GM10248 (cell line): ENCODE data around the gene NEU2.

Experiments used
- CTCF ChIA-PET: fragments of 300-600 bp; sonication (Branson Sonifier 250); formaldehyde crosslinking; extraction: SDS; loops from one replicate; lab custom pipeline; 2021; ENCODE audit warnings: antibody characterized with exemption; lab: Yijun Ruan, JAX
- POLR2A ChIA-PET: fragments of 350-650 bp; sonication (Branson Sonifier 250); formaldehyde crosslinking; extraction: SDS; loops from one replicate; lab custom pipeline; 2020; ENCODE audit warnings: antibody characterized with exemption; lab: Yijun Ruan, JAX
- DNase-seq: peaks from one replicate; pipeline ENCODE4 v3.0.0; 2012; ENCODE audit errors: extremely low spot score
- CTCF ChIP-seq: IDR thresholded peaks from 2 replicates; pipeline ENCODE4 v1.5.1; 2012; ENCODE audit warnings: mild to moderate bottlenecking, low read depth; ENCODE audit errors: extremely low read depth, missing control alignments, control extremely low read depth

The NEU2 gene

GRCh38 chr2:233007739-233008138 is 24.7 kb upstream of the NEU2 start:
- DNase-seq, result no peak
- ChIA-PET CTCF (interaction anchor here (1.4 to 2.0 kb wide), 2 partner anchors 14 to 21 kb away, joined by 4 to 9 read pairs; no protein-coding TSS in a partner anchor), POLR2A (no interaction called here)
- TF ChIP-seq CTCF, result no peak

- CTCF ChIA-PET, result no interaction called here
- DNase-seq, result no peak
- POLR2A ChIA-PET, result no interaction called here
- no peak for TF ChIP-seq CTCF
Measured at GRCh38 chr2:233009661-233010060, 22.8 kb upstream of the NEU2 start.

- POLR2A ChIA-PET, result interaction anchor here (0.6 kb wide), 1 partner anchor 1029 kb away, joined by 3 read pairs; no protein-coding TSS in a partner anchor
- DNase-seq, result no peak
- TF ChIP-seq CTCF, result no peak
- CTCF ChIA-PET, result interaction anchor here (1.0 to 2.1 kb wide), 2 partner anchors 18 to 44 kb away, joined by 3 to 8 read pairs; no protein-coding TSS in a partner anchor
Measured at GRCh38 chr2:233010569-233011267, 21.8 kb upstream of the NEU2 start.

- ChIA-PET POLR2A (no interaction called here), CTCF (interaction anchor here (0.7 to 2.1 kb wide), 3 partner anchors 18 to 50 kb away, joined by 3 to 8 read pairs (median 3); no protein-coding TSS in a partner anchor)
- no peak for TF ChIP-seq CTCF
- DNase-seq, result no peak
Measured at GRCh38 chr2:233011268-233011650, 21.2 kb upstream of the NEU2 start.

- no peak for DNase-seq
- no peak for TF ChIP-seq CTCF
- ChIA-PET POLR2A (interaction anchor here (0.6 kb wide), 1 partner anchor 32 kb away, joined by 5 read pairs; no protein-coding TSS in a partner anchor), CTCF (interaction anchor here (0.7 to 2.1 kb wide), 3 partner anchors 17 to 50 kb away, joined by 3 to 8 read pairs (median 3); no protein-coding TSS in a partner anchor)
Measured at GRCh38 chr2:233011702-233012131, 20.8 kb upstream of the NEU2 start.

GRCh38 chr2:233012301-233012971 is 20.0 kb upstream of the NEU2 start:
- POLR2A ChIA-PET, result interaction anchor here (0.6 kb wide), 1 partner anchor 33 kb away, joined by 5 read pairs; no protein-coding TSS in a partner anchor
- TF ChIP-seq CTCF, result no peak
- no peak for DNase-seq
- CTCF ChIA-PET, result interaction anchor here (0.7 to 2.1 kb wide), 2 partner anchors 17 to 41 kb away, joined by 3 to 8 read pairs; no protein-coding TSS in a partner anchor
